Upper lobe of left lung (tissue), 6 donors: ENCODE measurements around the gene KRT76. TPM values are rescaled to one million over a fixed set of nuclear protein-coding genes. Genes with fewer than 3 reads are reported as not detected.

Experiments
- ATAC-seq, 2 donors: fragments of 200-7000 bp; cut with Tn5 transposase; one replicate each; pipeline ENCODE4 v1.9.1; 2022; ENCODE audit warnings: mild to moderate bottlenecking in 2 of 2, moderate library complexity in 2 of 2; ENCODE audit not compliant: low FRiP score in 2 of 2
- DNase-seq, 2 donors: peaks; one replicate each; pipeline ENCODE4 v3.0.0-alpha.2; 2019 to 2020
- H3K27ac ChIP-seq, 4 donors: fragments of 200-600 bp; sonication (generic); one replicate each; pipeline ENCODE4 v1.5.1; 2016 to 2019
- H3K27me3 ChIP-seq, 4 donors: fragments of 200-600 bp; sonication (generic); one replicate each; pipeline ENCODE4 v1.5.1; 2017 to 2019
- H3K36me3 ChIP-seq, 4 donors: fragments of 200-600 bp; sonication (generic); one replicate each; pipeline ENCODE4 v1.5.1; 2016 to 2019
- H3K4me1 ChIP-seq, 4 donors: fragments of 200-600 bp; sonication (generic); one replicate each; pipeline ENCODE4 v1.5.1; 2018 to 2019
- H3K4me3 ChIP-seq, 4 donors: fragments of 200-600 bp; sonication (generic); one replicate each; pipeline ENCODE4 v1.5.1; 2017 to 2019; ENCODE audit warnings: mild to moderate bottlenecking in 2 of 4, moderate library complexity in 1 of 4
- H3K9me3 ChIP-seq, 4 donors: fragments of 200-600 bp; sonication (generic); one replicate each; pipeline ENCODE4 v1.5.1; 2018 to 2019
- EP300 ChIP-seq, 4 donors: sonication (generic); formaldehyde crosslinking; IDR thresholded peaks; one replicate each; pipeline ENCODE4 v1.5.1; 2017; ENCODE audit warnings: antibody characterized with exemption in 4 of 4, control low read depth in 2 of 4
- POLR2A ChIP-seq, 4 donors: fragments of 450-650 bp; IDR thresholded peaks; one replicate each; pipeline ENCODE4 v1.5.1; 2016 to 2017; ENCODE audit warnings: antibody characterized with exemption in 4 of 4, mild to moderate bottlenecking in 2 of 4
- POLR2AphosphoS5 ChIP-seq, 2 donors: sonication (generic); formaldehyde crosslinking; IDR thresholded peaks; one replicate each; pipeline ENCODE4 v1.5.1; 2017; ENCODE audit warnings: antibody characterized with exemption in 2 of 2
- WGBS, 2 donors: methylation state at CpG; one replicate each; pipeline ENCODE4 v1.1.5; 2017 to 2018; 5-methylcytosine and 5-hydroxymethylcytosine counted together
- total RNA-seq, 6 donors: library from RNA; depleted of rRNA in 4 of 6; stranded (reverse); fragments of >200 nt in 4 of 6; gene quantifications; one replicate each; pipeline versions ENCODE4 v1.1.0 to v1.2.1, GENCODE V29; 2016 to 2021
- TF ChIP-seq, protein P1 (sequence below), 6 experiments: fragments of 450-650 bp in 4 of 6; fragments of 200-600 bp in 2 of 6; sonication (generic) in 2 of 6; IDR thresholded peaks; one replicate each; pipeline ENCODE4 v1.5.1; 2016 to 2019; ENCODE audit warnings: antibody characterized with exemption in 6 of 6
- donor health status: DM: no; HTN: no; CAD: no; lungs with moderate emphysema.
- donor health status: DM: no; HTN: yes; CAD: no; lungs with severe emphysema.

KRT76 gene
- total RNA-seq, 6 donors from 2014 or later: not detected

GRCh38 chr12:52802442-52802841 lies 25.3 kb upstream of the KRT76 start:
- H3K36me3 ChIP-seq: no peaks in the 10 kb centered on the region
- peaks cover 6 to 21% (median 16%) of the 10 kb centered on the region in 4 donors for H3K4me1 ChIP-seq
- 72 to 87% methylated on average over 6 of the region's 6 CpGs for WGBS, 2 donors
- TF ChIP-seq, protein P1, sequence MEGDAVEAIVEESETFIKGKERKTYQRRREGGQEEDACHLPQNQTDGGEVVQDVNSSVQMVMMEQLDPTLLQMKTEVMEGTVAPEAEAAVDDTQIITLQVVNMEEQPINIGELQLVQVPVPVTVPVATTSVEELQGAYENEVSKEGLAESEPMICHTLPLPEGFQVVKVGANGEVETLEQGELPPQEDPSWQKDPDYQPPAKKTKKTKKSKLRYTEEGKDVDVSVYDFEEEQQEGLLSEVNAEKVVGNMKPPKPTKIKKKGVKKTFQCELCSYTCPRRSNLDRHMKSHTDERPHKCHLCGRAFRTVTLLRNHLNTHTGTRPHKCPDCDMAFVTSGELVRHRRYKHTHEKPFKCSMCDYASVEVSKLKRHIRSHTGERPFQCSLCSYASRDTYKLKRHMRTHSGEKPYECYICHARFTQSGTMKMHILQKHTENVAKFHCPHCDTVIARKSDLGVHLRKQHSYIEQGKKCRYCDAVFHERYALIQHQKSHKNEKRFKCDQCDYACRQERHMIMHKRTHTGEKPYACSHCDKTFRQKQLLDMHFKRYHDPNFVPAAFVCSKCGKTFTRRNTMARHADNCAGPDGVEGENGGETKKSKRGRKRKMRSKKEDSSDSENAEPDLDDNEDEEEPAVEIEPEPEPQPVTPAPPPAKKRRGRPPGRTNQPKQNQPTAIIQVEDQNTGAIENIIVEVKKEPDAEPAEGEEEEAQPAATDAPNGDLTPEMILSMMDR (IDR thresholded peaks at IDR 0.05): no peak
- TF ChIP-seq POLR2A (IDR thresholded peaks at IDR 0.05) (no peak), EP300 (IDR thresholded peaks at IDR 0.05) (no peak), POLR2AphosphoS5 (IDR thresholded peaks at IDR 0.05) (no peak)
- H3K27me3 ChIP-seq: no peaks in the 10 kb centered on the region
- DNase-seq (no peak), ATAC-seq (no peak)
- no peaks in the 10 kb centered on the region for H3K9me3 ChIP-seq
- no peak overlapping the region for H3K27ac ChIP-seq
- no peak overlapping the region for H3K4me3 ChIP-seq

DNA sequence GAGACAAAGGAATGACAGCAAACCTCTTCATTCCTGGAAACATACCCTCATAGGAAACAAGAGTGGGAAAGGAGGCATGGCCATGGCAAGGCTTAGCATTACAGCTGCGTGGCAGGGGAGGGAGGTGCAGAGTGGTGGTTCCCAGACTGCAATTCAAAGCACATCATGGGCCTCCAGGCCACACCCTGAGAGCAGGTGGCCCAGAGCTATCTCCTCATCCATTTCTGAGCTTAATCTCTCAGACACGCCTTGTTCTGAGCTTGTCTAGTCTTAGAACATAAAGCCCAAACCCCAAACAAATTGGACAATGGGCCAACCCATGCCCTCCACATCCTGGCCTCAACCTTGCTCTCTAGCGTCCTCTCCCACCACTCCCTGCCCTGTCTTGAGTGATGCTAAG lies 24.6 kb upstream of the KRT76 start:
- Histone ChIP-seq H3K36me3 (no peaks in the 10 kb centered on the region), H3K4me1 (peaks cover 6 to 21% (median 16%) of the 10 kb centered on the region in 4 donors), H3K27ac (no peak overlapping the region), H3K27me3 (no peaks in the 10 kb centered on the region), H3K9me3 (no peaks in the 10 kb centered on the region), H3K4me3 (no peak overlapping the region)
- WGBS, 2 donors: 59 to 76% methylated on average over 3 of the region's 3 CpGs
- TF ChIP-seq, protein P1 (IDR thresholded peaks at IDR 0.05): no peak
- TF ChIP-seq EP300 (IDR thresholded peaks at IDR 0.05) (no peak), POLR2AphosphoS5 (IDR thresholded peaks at IDR 0.05) (no peak)
- DNase-seq (no peak), ATAC-seq (no peak)

DNA sequence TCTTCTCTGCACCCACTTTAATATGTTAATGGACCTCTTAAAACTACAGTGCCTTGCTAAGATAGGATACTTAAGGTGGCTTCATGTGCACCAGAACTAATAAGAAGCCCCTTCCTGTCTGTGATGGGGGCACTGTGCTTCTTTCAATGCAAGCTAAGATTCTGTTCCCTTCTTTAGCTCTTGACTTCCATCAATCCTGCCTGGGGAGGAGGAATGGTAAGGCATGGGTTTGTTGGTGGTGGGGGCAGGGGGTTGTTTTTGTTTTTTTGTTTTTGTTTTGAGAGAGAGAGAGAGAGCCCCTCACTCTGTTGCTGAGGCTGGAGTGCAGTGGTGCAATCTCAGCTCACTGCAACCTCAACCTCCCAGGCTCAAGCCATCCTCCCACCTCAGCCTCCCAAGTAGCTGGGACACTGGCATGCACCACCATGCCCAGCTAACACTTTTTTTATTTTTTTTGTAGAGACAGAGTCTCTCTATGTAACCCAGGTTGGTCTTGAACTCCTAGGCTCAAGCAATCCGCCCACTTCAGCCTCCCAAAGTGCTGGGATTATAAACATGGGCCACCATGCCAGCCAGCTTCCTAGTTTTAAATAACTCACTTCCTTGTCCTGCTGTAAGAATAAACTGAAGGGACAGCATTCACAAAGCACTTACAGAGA lies 23.2 kb upstream of the KRT76 start:
- Histone ChIP-seq H3K36me3 (no peaks in the 10 kb centered on the region), H3K4me3 (no peak overlapping the region), H3K27me3 (no peaks in the 10 kb centered on the region), H3K27ac (peak overlapping the region in 2 of 4 donors; percentile 15 to 53), H3K9me3 (no peaks in the 10 kb centered on the region), H3K4me1 (peaks cover 6 to 21% (median 16%) of the 10 kb centered on the region in 4 donors)
- no peak for ATAC-seq
- peak in 1 of 2 donors; percentile 32 for DNase-seq
- TF ChIP-seq EP300 (IDR thresholded peaks at IDR 0.05) (no peak), POLR2A (IDR thresholded peaks at IDR 0.05) (no peak), POLR2AphosphoS5 (IDR thresholded peaks at IDR 0.05) (no peak)
- TF ChIP-seq, protein P1 (IDR thresholded peaks at IDR 0.05): no peak
- 21 to 35% methylated on average over 1 of the region's 1 CpG for WGBS, 2 donors

DNA sequence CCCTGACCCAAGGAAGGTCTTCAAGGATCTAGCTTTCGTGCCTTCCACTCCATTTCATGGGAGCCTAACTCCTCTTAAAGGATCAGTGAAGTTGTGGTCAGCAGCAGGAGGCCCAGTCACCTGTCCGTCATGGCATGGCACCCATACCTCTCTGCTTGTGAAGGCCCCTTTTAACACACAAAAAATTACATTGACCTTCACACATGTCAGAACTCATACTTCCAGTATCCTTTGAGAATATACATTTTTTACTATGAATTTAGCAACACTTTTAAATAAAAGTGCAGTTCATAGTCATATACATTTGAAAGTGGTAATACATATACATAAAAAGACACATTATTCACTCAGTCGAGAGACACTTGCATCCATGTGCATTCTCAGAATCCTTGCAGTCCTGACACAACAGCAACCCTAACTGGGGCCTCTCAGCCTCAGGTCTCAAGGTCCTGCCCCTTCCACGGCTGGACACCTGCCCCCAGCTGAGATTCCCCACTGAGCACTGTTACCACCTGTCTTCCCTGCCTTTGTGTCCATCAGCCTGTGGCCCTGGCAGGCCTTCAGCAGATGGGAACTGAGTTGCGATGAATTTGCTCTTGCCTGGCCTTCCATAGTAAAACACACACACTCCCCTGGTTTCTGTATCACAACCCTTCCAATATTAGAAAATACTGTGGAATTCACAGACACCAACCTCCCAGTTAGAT lies 22.5 kb upstream of the KRT76 start:
- no peaks in the 10 kb centered on the region for H3K36me3 ChIP-seq
- H3K9me3 ChIP-seq: no peaks in the 10 kb centered on the region
- H3K27me3 ChIP-seq: no peaks in the 10 kb centered on the region
- 64 to 87% methylated on average over 5 of the region's 5 CpGs for WGBS, 2 donors
- H3K27ac ChIP-seq: no peak overlapping the region
- TF ChIP-seq POLR2AphosphoS5 (IDR thresholded peaks at IDR 0.05) (no peak), EP300 (IDR thresholded peaks at IDR 0.05) (no peak)
- TF ChIP-seq, protein P1 (IDR thresholded peaks at IDR 0.05): no peak
- no peak overlapping the region for H3K4me3 ChIP-seq
- H3K4me1 ChIP-seq: peaks cover 6 to 21% (median 16%) of the 10 kb centered on the region in 4 donors
- DNase-seq (no peak), ATAC-seq (no peak)
